Measurements from ENCODE around the gene TP63. TPM values are rescaled to one million over a fixed set of nuclear protein-coding genes. Genes with fewer than 3 reads are reported as not detected.
"Not testable (repeated sequence)": the region's sequence is repeated elsewhere in the genome, so short reads cannot be mapped to it uniquely, and the experiment has no call there.

The TP63 gene
- total and polyA plus RNA-seq, 8 donors = 0.45 to 2.7 (median 0.84) TPM

DNA sequence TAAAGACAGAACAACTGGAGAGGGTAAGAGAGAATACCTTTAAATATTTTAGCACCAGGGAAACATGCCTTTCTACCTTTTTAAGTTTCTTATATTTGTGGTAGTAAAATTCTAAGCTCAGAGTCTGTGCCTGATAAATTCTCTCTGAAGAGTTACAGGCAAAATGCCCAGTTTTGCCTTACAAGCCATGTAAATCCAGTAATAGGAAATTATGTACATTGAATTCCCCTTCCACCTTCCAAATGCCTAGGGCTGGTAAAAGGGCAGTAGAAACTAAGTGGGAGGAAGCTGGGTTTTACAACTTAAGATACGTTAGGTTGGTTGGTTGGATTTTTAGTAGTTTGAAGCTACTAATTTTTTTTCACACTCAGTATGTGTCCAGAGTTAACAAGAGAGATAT lies 43.1 kb upstream of the TP63 start:
- Histone ChIP-seq H3K9me3 (no peaks in the 10 kb centered on the region), H3K4me3 (no peak overlapping the region), H3K27me3 (no peaks in the 10 kb centered on the region), H3K27ac (no peak overlapping the region), H3K36me3 (no peaks in the 10 kb centered on the region), H3K4me1 (no peaks in the 10 kb centered on the region)
- TF ChIP-seq CTCF (IDR thresholded peaks at IDR 0.05) = no peak
- ATAC-seq (no peak), DNase-seq (peak in 1 of 4 donors; percentile 10)
- intact Hi-C loops (cut with DNase I) = no loop called here

DNA sequence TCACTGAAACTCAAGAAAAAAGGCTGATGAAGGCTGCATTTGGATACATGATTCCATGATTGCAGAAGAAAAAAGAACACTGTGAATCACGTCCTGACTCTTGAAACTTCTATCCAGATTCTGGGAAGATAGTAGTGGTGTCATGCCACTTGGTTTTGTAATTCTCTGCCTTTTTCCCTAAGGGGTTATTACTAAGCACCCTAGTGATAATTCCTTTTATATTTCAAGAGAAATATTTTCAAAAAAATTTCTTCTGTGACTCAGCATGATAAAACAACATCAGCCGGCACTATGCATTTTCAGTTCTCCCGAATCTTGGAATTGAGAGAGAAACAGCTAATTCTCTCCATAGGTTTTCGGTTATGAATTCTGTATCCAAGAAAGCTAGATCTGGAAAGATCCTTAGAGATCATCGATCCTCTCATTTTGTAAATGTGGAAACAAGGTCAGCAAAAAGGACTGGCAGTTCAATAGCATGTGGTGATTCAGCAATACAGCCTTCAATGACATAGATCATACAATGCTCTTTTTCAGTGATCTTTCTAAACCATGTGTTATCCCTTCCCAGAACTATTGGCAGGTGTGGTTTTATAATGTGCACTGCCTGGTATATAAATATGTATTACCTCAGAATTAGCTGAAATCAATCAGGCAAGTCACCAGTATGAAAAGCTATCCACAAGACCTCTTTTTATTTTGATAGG lies 42.6 kb upstream of the TP63 start:
- ATAC-seq = no peak
- Histone ChIP-seq H3K4me3 (no peak overlapping the region), H3K27me3 (no peaks in the 10 kb centered on the region), H3K27ac (no peak overlapping the region), H3K36me3 (no peaks in the 10 kb centered on the region), H3K9me3 (no peaks in the 10 kb centered on the region), H3K4me1 (no peaks in the 10 kb centered on the region)
- no peak for TF ChIP-seq CTCF (IDR thresholded peaks at IDR 0.05)
- intact Hi-C loops (cut with DNase I) = no loop called here
- no peak for DNase-seq

DNA sequence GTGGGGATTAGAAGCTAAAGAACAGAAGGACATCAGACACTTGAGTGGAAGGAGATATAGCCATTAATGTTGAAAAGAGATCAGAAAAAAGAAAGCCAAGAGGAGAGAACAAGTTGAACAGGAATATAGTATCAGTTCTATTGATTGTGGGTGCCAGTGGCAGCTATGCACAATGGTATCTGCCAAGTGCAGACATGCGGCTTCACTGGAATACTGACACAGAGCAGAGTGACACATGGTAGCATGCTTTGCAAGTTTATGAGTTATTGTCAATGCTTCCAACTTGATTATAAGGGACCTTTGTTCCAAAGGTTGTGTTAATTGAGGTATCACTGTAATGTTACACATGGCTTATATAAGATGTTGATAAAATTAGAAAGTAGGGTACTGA lies 42.0 kb upstream of the TP63 start:
- DNase-seq (no peak), ATAC-seq (no peak)
- no peak for TF ChIP-seq CTCF (IDR thresholded peaks at IDR 0.05)
- intact Hi-C loops (cut with DNase I) = no loop called here
- Histone ChIP-seq H3K27ac (no peak overlapping the region), H3K27me3 (no peaks in the 10 kb centered on the region), H3K4me3 (no peak overlapping the region), H3K4me1 (no peaks in the 10 kb centered on the region), H3K9me3 (no peaks in the 10 kb centered on the region), H3K36me3 (no peaks in the 10 kb centered on the region)

GRCh38 chr3:189590223-189590622 lies 41.0 kb upstream of the TP63 start:
- Histone ChIP-seq H3K4me3 (no peak overlapping the region), H3K27ac (no peak overlapping the region), H3K27me3 (no peaks in the 10 kb centered on the region), H3K36me3 (no peaks in the 10 kb centered on the region), H3K4me1 (no peaks in the 10 kb centered on the region), H3K9me3 (no peaks in the 10 kb centered on the region)
- intact Hi-C loops (cut with DNase I) = no loop called here
- TF ChIP-seq CTCF (IDR thresholded peaks at IDR 0.05) = no peak
- peak in 1 of 4 donors; percentile 27 for DNase-seq
- no peak for ATAC-seq

DNA sequence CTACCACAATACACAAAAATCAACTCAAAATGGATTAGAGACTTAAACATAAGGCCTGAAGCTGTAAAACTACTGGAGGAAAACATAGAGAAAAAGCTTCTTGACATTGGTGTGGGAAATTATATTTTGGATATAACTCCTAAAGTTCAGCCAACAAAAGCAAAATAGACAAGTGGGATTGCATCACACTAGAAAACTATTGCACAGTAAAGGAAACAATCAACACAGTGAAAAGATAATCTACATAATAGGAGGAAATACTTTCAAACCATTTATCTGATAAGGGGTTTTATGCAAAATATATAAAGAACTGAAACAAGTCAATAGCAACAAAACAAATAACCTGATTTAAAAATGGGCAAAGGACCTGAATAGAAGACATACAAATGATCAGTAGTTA lies 37.6 kb upstream of the TP63 start:
- Histone ChIP-seq H3K4me3 (no peak overlapping the region), H3K27me3 (no peaks in the 10 kb centered on the region), H3K9me3 (peaks cover 0 to 2% of the 10 kb centered on the region in 2 donors), H3K4me1 (no peaks in the 10 kb centered on the region), H3K27ac (no peak overlapping the region), H3K36me3 (no peaks in the 10 kb centered on the region)
- no peak for TF ChIP-seq CTCF (IDR thresholded peaks at IDR 0.05)
- ATAC-seq = no peak
- DNase-seq = no peak
- intact Hi-C loops (cut with DNase I) = no loop called here

GRCh38 chr3:189596078-189596979 lies 34.9 kb upstream of the TP63 start:
- H3K9me3 ChIP-seq; H3K36me3 ChIP-seq; H3K4me1 ChIP-seq; ATAC-seq; H3K27ac ChIP-seq; H3K27me3 ChIP-seq; H3K4me3 ChIP-seq; intact Hi-C loops (cut with DNase I): not testable (repeated sequence)
- DNase-seq = peak in 1 of 4 donors; percentile 35

Measured in left lung (tissue), 10 donors.